ENCODE measurements around the gene TRAM2. TPM values are rescaled to one million over a fixed set of nuclear protein-coding genes. Genes with fewer than 3 reads are reported as not detected.

Gene TRAM2
- total RNA-seq, 1 experiment from 2014 or later = 176 TPM

- DNase-seq (ENCODE audit: low read depth) = peak; percentile 94
These were observed 29.1 kb downstream of the TRAM2 start for GRCh38 chr6:52547647-52548352.

- DNase-seq (ENCODE audit: low read depth) = no peak
These were observed 30.2 kb downstream of the TRAM2 start for GRCh38 chr6:52546678-52547077.

DNA sequence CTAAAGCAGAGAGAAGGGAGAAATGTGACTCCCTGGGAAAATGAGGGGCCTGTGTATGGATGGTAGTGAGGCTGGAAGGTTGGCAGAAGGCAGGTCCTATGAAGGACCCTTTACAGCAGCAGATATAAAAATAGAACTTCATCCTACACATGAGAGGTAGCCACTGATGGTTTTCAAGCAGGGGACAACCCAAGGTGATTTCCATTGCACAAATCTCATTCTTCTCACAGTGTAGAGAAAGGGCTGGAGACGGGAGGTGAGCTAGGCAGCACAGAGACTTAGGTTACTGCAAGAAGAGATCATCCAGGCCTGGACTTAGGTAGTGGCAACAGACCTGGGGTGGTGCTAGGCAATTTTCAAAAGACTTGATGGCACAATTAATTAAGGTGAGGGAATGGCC, 30.7 kb downstream of the TRAM2 start:
- no peak for DNase-seq (ENCODE audit: low read depth)

- no peak for DNase-seq (ENCODE audit: low read depth)
These were observed 31.3 kb downstream of the TRAM2 start for GRCh38 chr6:52545406-52546119.

- DNase-seq (ENCODE audit: low read depth) = no peak
These were observed 32.1 kb downstream of the TRAM2 start for GRCh38 chr6:52544602-52545405.

DNA sequence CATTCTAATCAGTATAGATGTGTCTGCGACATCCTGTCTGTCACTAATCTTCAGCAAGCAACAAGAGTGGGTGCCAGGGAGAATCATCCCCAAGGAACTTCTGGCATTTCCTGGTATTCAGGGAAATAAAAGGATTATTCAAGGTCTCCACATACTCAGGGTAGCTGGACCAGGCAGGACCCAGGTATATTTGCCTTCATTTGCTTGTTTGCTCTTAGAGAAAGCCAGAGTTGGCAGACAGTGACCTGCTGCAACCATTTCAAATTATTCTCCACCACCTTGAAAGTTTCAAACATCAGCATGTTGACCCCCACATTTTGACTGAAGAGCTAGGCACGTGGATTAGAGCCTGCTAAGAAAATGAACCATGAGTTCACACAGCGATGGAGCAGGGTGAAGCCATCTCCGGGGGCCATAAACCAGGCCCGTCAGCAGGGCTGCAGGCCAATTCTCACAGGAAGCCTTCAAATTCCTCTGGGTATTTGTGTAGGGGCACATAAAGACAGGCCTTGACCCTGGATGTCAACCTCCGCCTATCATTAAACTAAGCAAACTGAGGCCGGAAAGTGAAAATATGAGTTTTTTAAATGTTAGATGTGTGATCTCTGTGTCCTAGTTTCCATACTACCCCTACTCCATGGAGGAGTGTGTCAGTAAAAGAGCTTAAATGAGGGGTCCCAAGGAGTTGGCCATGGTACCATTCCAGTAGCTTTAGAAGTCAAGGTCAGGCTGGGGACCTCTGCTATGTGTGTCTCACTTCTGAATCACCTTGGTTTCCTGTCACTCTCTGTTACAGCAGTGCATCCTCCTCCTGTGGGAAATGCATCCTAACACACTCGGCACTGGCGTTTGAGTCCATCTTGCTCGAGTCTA, 32.9 kb downstream of the TRAM2 start:
- peak; percentile 89 for DNase-seq (ENCODE audit: low read depth)

DNA sequence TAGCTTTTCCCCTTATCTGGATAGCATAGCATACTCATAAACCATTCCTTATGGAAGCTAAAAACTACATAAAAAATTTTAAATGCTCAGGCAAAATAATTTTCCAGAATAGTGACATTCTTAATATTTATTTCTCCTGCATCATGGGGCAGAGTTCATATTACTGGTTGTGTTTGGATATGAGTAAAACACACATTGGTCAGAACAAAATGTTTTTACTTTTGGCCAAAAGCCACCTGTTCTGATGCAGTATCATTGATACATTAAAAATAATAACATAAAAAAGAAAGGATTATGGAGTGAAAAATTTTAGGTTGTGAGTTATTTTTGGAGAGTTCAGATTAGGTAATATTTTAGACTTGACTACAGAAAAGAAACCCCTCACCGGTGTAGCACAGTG, 33.6 kb downstream of the TRAM2 start:
- DNase-seq (ENCODE audit: low read depth) = no peak

GRCh38 chr6:52541135-52541534, 35.7 kb downstream of the TRAM2 start:
- no peak for DNase-seq (ENCODE audit: low read depth)

DNA sequence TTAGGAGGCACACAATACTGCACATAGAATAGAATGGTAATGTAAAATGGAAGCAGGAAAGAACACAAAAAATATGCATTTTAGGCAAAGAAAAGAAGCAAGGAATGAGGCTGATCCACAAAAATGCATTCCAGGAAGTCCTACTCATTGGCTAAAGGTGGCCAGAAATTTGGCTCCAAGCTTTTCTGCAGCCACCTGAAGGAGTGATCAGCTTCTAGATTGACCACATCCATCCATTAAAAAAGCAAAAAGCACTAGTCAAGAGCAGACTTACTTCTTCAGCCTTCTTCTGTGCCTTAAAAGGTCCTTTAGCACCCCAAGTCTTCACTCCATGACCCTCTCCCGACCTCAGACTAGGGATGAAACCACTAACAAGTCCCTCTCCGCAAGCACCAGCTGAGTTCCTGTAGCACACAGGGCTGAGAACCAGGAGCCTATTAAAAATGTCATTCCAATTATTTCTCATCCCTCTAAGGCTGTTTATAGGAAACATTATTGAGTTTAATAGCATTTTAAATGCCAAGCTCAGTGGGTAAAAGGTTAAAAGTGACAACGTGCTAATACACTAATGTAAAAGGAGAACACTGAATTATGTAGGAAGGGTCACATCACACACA, 36.5 kb downstream of the TRAM2 start:
- peak; percentile 90 for DNase-seq (ENCODE audit: low read depth)

GRCh38 chr6:52539607-52540006, 37.3 kb downstream of the TRAM2 start:
- peak; percentile 85 for DNase-seq (ENCODE audit: low read depth)

DNA sequence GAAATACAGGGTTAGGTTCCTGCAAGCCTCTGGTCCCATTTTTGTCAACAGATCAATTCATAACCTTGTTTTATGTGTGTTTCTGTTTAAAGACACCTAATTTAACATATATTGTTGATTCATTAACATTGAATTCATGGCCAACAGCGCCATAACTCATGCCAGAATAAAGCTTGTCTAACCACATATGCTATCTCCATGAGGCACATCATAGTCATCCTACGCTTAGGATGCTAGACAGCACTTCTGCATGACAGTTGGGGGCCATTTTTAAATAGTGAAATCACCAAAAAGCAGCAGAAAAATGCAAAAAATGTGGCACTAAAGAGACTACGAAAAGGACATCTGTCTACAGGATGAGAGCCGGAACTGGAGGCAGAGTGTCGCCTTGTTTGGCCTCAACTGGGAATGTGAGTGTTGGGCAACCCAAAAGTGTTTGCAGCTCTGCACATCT, 37.9 kb downstream of the TRAM2 start:
- peak; percentile 74 for DNase-seq (ENCODE audit: low read depth)

- peak; percentile 87 for DNase-seq (ENCODE audit: low read depth)
These were observed 38.5 kb downstream of the TRAM2 start for GRCh38 chr6:52538252-52538900.

DNA sequence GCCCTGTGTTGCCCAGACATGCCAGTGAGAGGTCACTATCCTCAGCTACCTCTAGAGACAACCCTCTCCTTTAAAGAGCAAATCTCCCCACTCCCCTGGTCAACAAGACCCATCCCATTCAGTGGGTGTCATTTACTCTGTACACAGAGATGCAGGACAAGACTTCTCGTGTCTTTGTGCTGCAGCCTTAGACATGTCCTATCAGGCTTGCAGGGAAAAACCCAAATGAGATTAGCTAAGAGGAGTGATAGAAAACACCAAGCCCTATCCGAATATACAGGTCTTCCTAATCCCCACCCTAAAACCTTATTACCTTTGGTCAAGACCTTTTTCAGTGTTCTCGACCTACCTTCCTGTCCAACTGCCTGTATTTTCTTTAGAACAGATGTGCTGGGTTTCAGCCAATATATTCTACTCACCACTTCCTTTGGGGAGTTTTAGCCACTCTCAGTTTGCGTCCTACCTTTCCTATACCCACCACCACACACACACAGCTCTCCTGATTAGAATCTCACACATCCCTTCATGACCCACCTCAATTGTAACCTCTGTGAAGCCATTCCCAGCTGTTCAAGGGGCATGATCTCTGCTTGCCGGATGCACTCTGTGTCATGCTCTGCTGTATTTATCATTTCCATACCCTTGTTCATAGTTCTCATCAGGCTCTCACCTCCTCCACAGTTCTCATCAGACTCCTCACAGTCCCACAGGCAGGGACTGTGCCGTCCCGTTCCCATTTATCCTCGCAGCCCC, 39.7 kb downstream of the TRAM2 start:
- no peak for DNase-seq (ENCODE audit: low read depth)

GRCh38 chr6:52536424-52536916, 40.4 kb downstream of the TRAM2 start:
- DNase-seq (ENCODE audit: low read depth) = no peak

- no peak for DNase-seq (ENCODE audit: low read depth)
These were observed 41.0 kb downstream of the TRAM2 start for GRCh38 chr6:52535711-52536423.

DNA sequence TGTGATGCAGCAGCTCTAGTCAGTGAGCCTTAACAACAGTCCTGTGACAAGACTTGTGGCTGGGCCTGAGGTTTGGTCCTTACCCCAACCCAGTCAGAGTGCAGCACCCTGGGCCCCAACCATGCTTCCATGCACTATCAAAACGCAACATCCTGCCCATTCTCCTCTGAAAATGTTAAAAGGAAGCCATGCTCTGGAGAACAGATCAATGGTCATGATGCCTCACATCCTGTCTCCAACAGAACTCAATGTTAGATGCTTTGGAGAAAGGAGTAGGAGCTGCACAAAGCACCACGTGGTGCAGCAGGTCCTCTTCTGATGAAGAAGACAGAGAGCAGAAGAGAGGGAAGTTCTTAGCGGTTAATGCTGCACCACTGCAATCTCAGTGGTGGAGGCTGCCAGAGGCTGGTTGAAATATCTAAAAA, 41.9 kb downstream of the TRAM2 start:
- DNase-seq (ENCODE audit: low read depth) = no peak

- no peak for DNase-seq (ENCODE audit: low read depth)
These were observed 42.5 kb downstream of the TRAM2 start for GRCh38 chr6:52534363-52534762.

DNA sequence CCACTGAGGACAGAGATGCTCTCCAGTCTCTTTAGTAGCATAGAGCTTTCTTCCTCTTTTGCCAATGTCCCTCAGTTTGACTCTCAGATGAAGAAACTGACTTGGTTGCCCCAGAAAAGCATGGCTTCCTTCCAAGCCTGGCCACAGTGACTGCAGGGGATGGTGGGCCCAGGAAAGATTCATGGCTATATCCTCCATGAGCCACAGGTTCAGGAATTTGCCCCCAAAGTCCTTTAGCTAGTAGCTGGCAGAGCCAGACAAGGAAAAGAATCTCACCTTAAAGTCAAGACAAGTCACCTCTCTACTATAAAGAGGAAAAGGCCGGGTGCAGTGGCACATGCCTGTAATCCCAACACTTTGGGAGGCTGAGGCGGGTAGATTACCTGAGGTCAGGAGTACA, 43.4 kb downstream of the TRAM2 start:
- no peak for DNase-seq (ENCODE audit: low read depth)

GRCh38 chr6:52532457-52532856, 44.4 kb downstream of the TRAM2 start:
- no peak for DNase-seq (ENCODE audit: low read depth)

Data from M059J (cell line).